Measurements from ENCODE around the gene SPATA6L. TPM values are rescaled to one million over a fixed set of nuclear protein-coding genes. Genes with fewer than 3 reads are reported as not detected.
A peak's percentile ranks its signal among the peaks of the same experiment; 100 is the strongest.

Gene SPATA6L
- total RNA-seq, 2 experiments from 2014 or later: 0.21 to 0.30 TPM

DNA sequence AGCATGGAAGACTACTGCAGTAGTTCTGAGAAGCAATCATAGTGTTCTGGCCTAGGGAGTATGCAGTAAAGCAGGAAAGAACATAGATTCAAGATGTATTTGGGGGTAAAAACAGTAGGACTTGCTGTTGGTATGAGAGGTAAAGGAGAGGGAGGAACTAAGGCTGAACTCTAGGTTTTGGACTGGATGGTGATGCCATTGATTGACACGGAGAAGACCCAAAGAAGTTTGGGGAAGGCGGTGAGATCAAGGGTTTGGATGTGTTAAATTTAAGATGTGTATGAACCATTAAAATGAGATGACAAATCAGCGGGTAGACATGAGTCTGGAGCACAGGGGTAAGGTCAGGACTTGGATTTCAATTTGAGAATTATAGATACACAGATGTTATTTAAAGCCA, 11.1 kb upstream of the SPATA6L start:
- no peaks in the 10 kb centered on the region for H3K36me3 Mint-ChIP-seq (ENCODE audit: low read depth)
- DNase-seq: no peak
- no peaks in the 10 kb centered on the region for H3K27me3 Mint-ChIP-seq
- H3K9me3 Mint-ChIP-seq (ENCODE audit: low read depth): no peaks in the 10 kb centered on the region
- intact Hi-C loops (cut with DNase I, micrococcal nuclease): loop anchor here (5.0 to 10.0 kb wide), 6 partner anchors 155 to 1737 kb away; partner anchors contain the start of genes RFX3 (in 2 of the 2), CD274 (in 1 of the 2), RIC1 (in 1 of the 2) and UHRF2 (in 1 of the 2)
- ChIA-PET CTCF (interaction anchor here (0.9 to 1.0 kb wide), 2 partner anchors 12 to 73 kb away, joined by 3 to 6 read pairs; partner anchors contain the start of gene SPATA6L), POLR2A (no interaction called here)
- no peak for ATAC-seq
- H3K27ac Mint-ChIP-seq: no peak overlapping the region
- no peaks in the 10 kb centered on the region for H3K4me1 Mint-ChIP-seq
- H3K4me3 Mint-ChIP-seq: no peak overlapping the region

DNA sequence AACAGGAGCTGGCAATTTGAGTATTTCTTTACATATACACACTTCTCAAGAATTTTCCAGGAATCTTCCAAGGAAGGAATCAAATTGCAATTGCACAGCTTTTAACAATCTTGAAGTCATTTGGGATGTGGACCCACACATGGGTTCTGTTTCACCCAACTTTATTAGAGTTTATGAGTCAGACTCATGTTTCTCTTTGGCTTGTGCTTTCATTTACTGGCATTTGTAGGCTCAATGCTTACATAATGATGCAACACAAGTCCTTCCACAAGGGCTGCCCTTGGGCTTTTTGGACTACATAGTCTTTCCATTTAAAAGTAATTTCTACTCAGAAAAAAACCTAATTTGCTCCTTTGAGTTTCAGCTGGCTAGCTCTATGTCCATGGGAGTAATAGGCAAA, 8.5 kb upstream of the SPATA6L start:
- no peak for ATAC-seq
- DNase-seq: no peak
- POLR2A ChIA-PET: no interaction called here
- Mint-ChIP-seq H3K9me3 (ENCODE audit: low read depth) (no peaks in the 10 kb centered on the region), H3K4me1 (peaks cover 10% of the 10 kb centered on the region), H3K27ac (no peak overlapping the region), H3K4me3 (no peak overlapping the region), H3K36me3 (ENCODE audit: low read depth) (no peaks in the 10 kb centered on the region), H3K27me3 (no peaks in the 10 kb centered on the region)
- intact Hi-C loops (cut with DNase I, micrococcal nuclease): loop anchor here (5.0 to 10.0 kb wide), 6 partner anchors 158 to 1740 kb away; partner anchors contain the start of genes RFX3 (in 2 of the 2), CD274 (in 1 of the 2), RIC1 (in 1 of the 2) and UHRF2 (in 1 of the 2)
- CTCF ChIA-PET: interaction anchor here (0.8 to 1.0 kb wide), 3 partner anchors 10 to 135 kb away, joined by 3 to 4 read pairs (median 4); partner anchors contain the start of gene PLPP6

DNA sequence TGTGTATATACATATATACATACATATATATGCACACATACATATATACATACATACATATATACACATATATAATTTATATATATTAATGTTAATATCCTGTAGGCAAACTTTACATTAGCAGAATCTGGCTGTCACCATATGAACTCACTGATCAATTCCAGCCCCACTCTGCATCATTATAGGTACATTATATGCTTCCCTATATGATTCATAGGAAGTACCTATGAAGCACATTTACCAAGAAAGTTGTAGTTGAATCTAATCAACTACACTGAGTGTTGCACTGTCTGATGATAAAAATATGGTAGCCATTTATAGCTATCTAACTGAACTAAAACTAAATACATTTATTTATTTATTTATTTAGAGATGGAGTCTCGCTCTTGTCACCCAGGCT, 5.5 kb upstream of the SPATA6L start:
- DNase-seq (no peak), ATAC-seq (peak; percentile 42)
- Mint-ChIP-seq H3K27me3 (no peaks in the 10 kb centered on the region), H3K36me3 (ENCODE audit: low read depth) (no peaks in the 10 kb centered on the region), H3K9me3 (ENCODE audit: low read depth) (no peaks in the 10 kb centered on the region), H3K4me1 (peaks cover 28% of the 10 kb centered on the region), H3K4me3 (no peak overlapping the region), H3K27ac (no peak overlapping the region)
- ChIA-PET CTCF (interaction anchor here (0.8 kb wide), 1 partner anchor 15 kb away, joined by 3 read pairs; no protein-coding TSS in a partner anchor), POLR2A (no interaction called here)
- intact Hi-C loops (cut with DNase I, micrococcal nuclease): loop anchor here (10.0 kb wide), 3 partner anchors 783 to 1743 kb away; partner anchors contain the start of genes CD274 (in 1 of the 2) and UHRF2 (in 1 of the 2)

DNA sequence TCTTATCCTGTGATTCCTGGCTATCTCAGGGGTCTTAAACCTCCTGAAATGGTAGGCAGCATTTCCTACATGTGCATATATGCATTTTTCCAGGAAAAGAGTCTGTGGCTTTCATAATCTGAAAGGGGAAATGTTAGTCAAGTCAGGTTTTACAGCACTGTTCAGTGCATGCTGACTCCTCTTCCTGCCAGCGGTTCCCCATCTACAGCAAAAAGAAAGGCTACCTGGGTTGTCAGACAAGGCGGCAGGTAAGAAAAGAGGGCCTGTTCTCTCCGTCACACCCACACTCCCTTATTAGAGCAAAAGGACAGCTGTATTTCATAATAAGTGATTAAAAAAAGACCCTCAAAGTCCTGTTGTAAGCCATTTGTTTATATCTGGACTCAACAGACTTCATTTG, 4.3 kb upstream of the SPATA6L start:
- POLR2A ChIA-PET: no interaction called here
- Mint-ChIP-seq H3K4me1 (peaks cover 40% of the 10 kb centered on the region), H3K27ac (peak overlapping the region; percentile 65), H3K4me3 (no peak overlapping the region), H3K9me3 (ENCODE audit: low read depth) (no peaks in the 10 kb centered on the region), H3K36me3 (ENCODE audit: low read depth) (no peaks in the 10 kb centered on the region), H3K27me3 (no peaks in the 10 kb centered on the region)
- intact Hi-C loops (cut with DNase I, micrococcal nuclease): loop anchor here (10.0 kb wide), 3 partner anchors 784 to 1744 kb away; partner anchors contain the start of genes CD274 (in 1 of the 2) and UHRF2 (in 1 of the 2)
- CTCF ChIA-PET: no interaction called here
- no peak for ATAC-seq
- no peak for DNase-seq

DNA sequence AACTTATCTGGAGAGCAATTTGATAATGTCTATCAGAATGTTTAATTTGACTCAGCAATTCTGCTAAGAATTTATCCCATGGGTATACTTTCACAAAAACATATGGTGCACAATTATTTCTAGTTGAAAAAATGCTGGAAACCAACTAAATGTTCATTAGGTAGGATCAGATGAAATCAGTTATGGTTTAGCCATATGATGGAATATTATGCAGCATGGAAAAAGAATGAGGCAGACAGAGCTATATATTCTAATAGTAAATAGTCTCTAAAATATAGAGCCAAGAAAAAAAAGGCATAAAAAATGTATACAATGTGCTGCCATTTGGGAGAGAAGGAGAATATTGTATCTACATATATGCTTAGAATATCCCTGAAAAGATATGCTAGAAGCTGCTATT, 3.6 kb upstream of the SPATA6L start:
- POLR2A ChIA-PET: no interaction called here
- peaks cover 47% of the 10 kb centered on the region for H3K4me1 Mint-ChIP-seq

DNA sequence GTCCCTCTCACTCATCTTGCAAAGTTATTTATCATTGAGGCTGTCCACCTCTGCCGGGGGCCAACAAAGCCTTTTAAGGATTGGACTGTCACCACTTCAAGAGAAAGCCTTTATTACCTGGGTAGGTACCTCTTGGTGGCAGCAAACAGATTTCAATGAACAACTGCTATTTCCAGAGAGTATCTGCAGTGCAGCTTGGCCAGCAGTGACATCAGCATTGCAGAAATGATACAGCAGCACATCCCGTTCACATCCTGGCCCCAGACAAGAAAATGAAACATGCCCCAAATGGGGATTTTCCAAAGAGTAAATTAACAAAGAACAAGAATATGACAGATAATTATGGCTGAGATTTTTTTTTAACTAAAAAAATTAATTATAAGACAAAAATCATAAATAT, 2.3 kb upstream of the SPATA6L start:
- no peak for DNase-seq
- ChIA-PET POLR2A (no interaction called here), CTCF (no interaction called here)
- Mint-ChIP-seq H3K27ac (no peak overlapping the region), H3K9me3 (ENCODE audit: low read depth) (no peaks in the 10 kb centered on the region), H3K36me3 (ENCODE audit: low read depth) (no peaks in the 10 kb centered on the region), H3K27me3 (no peaks in the 10 kb centered on the region), H3K4me3 (no peak overlapping the region), H3K4me1 (peaks cover 59% of the 10 kb centered on the region)
- ATAC-seq: no peak
- intact Hi-C loops (cut with DNase I, micrococcal nuclease): loop anchor here (10.0 kb wide), 2 partner anchors 316 to 1824 kb away; partner anchors contain the start of genes JAK2 (in 1 of the 2) and PUM3 (in 1 of the 2)

More for the DNA sequence above, 3.6 kb upstream of the SPATA6L start:
- no peak for DNase-seq
- no peaks in the 10 kb centered on the region for H3K36me3 Mint-ChIP-seq (ENCODE audit: low read depth)
- intact Hi-C loops (cut with DNase I, micrococcal nuclease): loop anchor here (10.0 kb wide), 5 partner anchors 315 to 1825 kb away; partner anchors contain the start of genes CD274 (in 1 of the 2), JAK2 (in 1 of the 2), PUM3 (in 1 of the 2) and UHRF2 (in 1 of the 2)
- no peak for ATAC-seq
- CTCF ChIA-PET: no interaction called here
- H3K27ac Mint-ChIP-seq: no peak overlapping the region
- H3K9me3 Mint-ChIP-seq (ENCODE audit: low read depth): no peaks in the 10 kb centered on the region
- H3K27me3 Mint-ChIP-seq: no peaks in the 10 kb centered on the region
- no peak overlapping the region for H3K4me3 Mint-ChIP-seq

DNA sequence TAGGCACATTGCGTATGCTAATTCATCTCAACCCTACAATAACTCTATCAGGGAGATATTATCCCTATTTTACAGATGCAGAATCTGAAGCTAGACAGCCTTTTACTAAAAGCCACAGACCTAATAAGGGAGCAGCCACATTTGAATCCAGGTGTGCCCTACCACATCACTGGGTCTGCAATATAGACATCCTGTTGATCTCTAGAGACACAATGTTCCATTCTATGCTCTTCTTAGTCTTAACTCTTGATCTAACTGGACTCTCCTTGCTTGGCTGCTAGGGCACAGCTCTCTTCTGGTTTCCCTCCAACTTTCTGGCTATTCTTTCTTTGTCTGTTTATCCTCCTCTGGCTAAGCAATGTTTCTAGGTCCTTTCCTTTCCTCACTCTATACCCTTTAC, 1.4 kb upstream of the SPATA6L start:
- ATAC-seq (no peak), DNase-seq (no peak)
- intact Hi-C loops (cut with DNase I, micrococcal nuclease): loop anchor here (10.0 kb wide), 2 partner anchors 317 to 1823 kb away; partner anchors contain the start of genes JAK2 (in 1 of the 2) and PUM3 (in 1 of the 2)
- H3K4me3 Mint-ChIP-seq: no peak overlapping the region
- no peak overlapping the region for H3K27ac Mint-ChIP-seq
- H3K4me1 Mint-ChIP-seq: peaks cover 67% of the 10 kb centered on the region
- H3K36me3 Mint-ChIP-seq (ENCODE audit: low read depth): peaks cover 3% of the 10 kb centered on the region
- no peaks in the 10 kb centered on the region for H3K9me3 Mint-ChIP-seq (ENCODE audit: low read depth)
- POLR2A ChIA-PET: no interaction called here
- CTCF ChIA-PET: no interaction called here
- no peaks in the 10 kb centered on the region for H3K27me3 Mint-ChIP-seq

DNA sequence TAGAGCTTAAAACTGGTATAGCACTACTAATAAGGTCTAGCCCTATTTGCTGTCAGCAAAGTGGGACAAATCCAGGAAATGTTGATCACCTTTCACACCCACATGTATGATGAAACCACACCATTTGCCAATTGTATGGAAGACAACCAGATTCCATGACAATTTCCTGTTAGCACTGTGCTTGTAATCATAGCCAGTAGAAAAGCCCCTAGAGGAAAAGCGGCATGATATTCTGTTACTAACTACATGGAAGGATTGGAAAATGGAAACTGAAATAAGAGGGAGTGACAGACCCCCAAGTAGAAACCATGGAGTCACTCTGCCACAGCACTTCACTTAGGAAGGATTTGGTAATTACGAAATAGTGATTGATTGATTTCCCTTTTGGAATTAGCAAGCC, 923 bp downstream of the SPATA6L start:
- intact Hi-C loops (cut with DNase I, micrococcal nuclease): loop anchor here (10.0 kb wide), 2 partner anchors 319 to 1821 kb away; partner anchors contain the start of genes JAK2 (in 1 of the 2) and PUM3 (in 1 of the 2)
- H3K27ac Mint-ChIP-seq: no peak overlapping the region
- peak overlapping the region; percentile 73 for H3K4me3 Mint-ChIP-seq
- peaks cover 67% of the 10 kb centered on the region for H3K4me1 Mint-ChIP-seq
- peaks cover 3% of the 10 kb centered on the region for H3K36me3 Mint-ChIP-seq (ENCODE audit: low read depth)
- ChIA-PET CTCF (interaction anchor here (0.5 to 2.9 kb wide), 8 partner anchors 9 to 91 kb away, joined by 3 to 12 read pairs (median 3); no protein-coding TSS in a partner anchor), POLR2A (no interaction called here)
- DNase-seq (no peak), ATAC-seq (no peak)
- no peaks in the 10 kb centered on the region for H3K9me3 Mint-ChIP-seq (ENCODE audit: low read depth)
- no peaks in the 10 kb centered on the region for H3K27me3 Mint-ChIP-seq

DNA sequence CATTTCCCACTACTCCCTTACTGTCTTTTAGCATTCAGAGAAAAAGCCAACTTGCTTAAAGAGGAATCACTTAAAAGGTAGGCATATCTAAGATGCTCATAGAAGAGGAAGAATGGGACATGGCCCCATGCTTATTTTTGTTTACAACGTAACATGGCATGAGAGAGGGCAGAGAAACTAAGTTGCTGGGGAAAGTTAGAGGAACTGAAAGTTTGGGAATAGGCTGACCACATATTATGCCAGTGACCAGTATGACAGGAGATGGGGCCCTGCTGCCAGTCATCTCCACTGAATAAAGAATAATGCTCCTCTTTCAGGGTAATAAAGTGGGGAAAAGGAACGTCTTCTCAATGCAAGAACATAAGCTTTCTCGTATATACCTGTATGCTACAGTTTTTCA, 2.3 kb downstream of the SPATA6L start:
- H3K36me3 Mint-ChIP-seq (ENCODE audit: low read depth): peaks cover 3% of the 10 kb centered on the region
- peaks cover 66% of the 10 kb centered on the region for H3K4me1 Mint-ChIP-seq
- ChIA-PET CTCF (interaction anchor here (0.9 to 2.9 kb wide), 3 partner anchors 8 to 60 kb away, joined by 3 to 12 read pairs (median 4); no protein-coding TSS in a partner anchor), POLR2A (no interaction called here)
- no peak overlapping the region for H3K27ac Mint-ChIP-seq
- ATAC-seq (no peak), DNase-seq (no peak)
- H3K9me3 Mint-ChIP-seq (ENCODE audit: low read depth): no peaks in the 10 kb centered on the region
- intact Hi-C loops (cut with DNase I, micrococcal nuclease): loop anchor here (2.0 to 10.0 kb wide), 3 partner anchors 77 to 1819 kb away; partner anchors contain the start of genes AK3 (in 1 of the 2), JAK2 (in 1 of the 2) and PUM3 (in 1 of the 2)
- no peaks in the 10 kb centered on the region for H3K27me3 Mint-ChIP-seq
- H3K4me3 Mint-ChIP-seq: peak overlapping the region; percentile 82

DNA sequence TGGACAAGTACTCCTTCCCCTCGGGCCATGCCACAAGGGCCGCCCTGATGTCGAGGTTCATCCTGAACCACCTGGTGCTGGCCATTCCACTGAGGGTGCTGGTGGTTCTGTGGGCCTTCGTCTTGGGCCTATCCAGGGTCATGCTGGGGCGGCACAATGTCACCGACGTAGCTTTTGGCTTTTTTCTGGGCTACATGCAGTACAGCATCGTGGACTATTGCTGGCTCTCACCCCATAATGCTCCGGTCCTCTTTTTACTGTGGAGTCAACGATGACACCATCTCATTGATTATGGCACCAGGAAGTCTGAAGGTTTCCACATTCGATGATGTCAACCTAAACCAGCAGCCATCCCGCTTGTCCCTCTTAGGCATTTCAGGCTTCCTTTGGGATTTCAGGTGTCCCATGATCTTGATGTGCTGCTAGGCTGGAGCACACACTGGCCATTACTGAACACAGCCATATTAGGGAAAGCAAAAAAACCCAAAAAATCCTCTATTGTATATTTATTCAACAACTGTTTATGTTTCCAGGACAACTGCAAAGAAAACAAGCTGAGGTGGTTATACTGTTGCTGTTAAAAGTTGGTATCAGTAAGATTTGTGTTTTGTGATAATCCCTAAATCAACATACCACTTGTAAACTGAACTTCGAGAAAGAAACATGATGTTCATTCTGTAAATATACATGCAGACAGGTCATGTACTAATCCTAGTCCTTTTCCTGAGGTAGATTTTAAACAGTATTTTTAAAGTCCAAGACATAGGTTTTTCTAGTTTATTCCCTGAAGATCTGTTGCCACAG, 3.1 kb downstream of the SPATA6L start:
- POLR2A ChIA-PET: no interaction called here
- no peak for ATAC-seq
- CTCF ChIA-PET: interaction anchor here (1.9 kb wide), 1 partner anchor 59 kb away, joined by 4 read pairs; no protein-coding TSS in a partner anchor

More for the DNA sequence above, 3.1 kb downstream of the SPATA6L start:
- intact Hi-C loops (cut with DNase I, micrococcal nuclease): loop anchor here (1.0 to 10.0 kb wide), 6 partner anchors 16 to 1818 kb away; partner anchors contain the start of genes CDC37L1 (in 2 of the 2), AK3 (in 1 of the 2), JAK2 (in 1 of the 2) and PUM3 (in 1 of the 2)
- Mint-ChIP-seq H3K9me3 (ENCODE audit: low read depth) (no peaks in the 10 kb centered on the region), H3K4me3 (peak overlapping the region; percentile 82), H3K4me1 (peaks cover 60% of the 10 kb centered on the region), H3K36me3 (ENCODE audit: low read depth) (peaks cover 3% of the 10 kb centered on the region), H3K27ac (peak overlapping the region; percentile 84), H3K27me3 (no peaks in the 10 kb centered on the region)
- no peak for DNase-seq
